SK-N-SH (cell line): ENCODE results near the gene PLA2G6.

ENCODE experiments used
- EP300 ChIP-seq, 2 experiments: IDR thresholded peaks; 2 replicates each; pipeline versions ENCODE4 v1.4.0 to v1.6.1; 2012; ENCODE audit warnings: borderline replicate concordance in 1 of 2, low read depth in 1 of 2, low read length in 1 of 2
- EZH2phosphoT487 ChIP-seq: fragments of 200-600 bp; sonication (generic); IDR thresholded peaks from 2 replicates; pipeline ENCODE4 v1.6.1; 2017; ENCODE audit warnings: low read depth, mixed run types, mild to moderate bottlenecking, antibody characterized with exemption, moderate library complexity, borderline replicate concordance
- MXI1 ChIP-seq: IDR thresholded peaks from 2 replicates; pipeline ENCODE4 v1.6.1; 2012; ENCODE audit warnings: mild to moderate bottlenecking, low read depth, low read length, improper control_type of control experiment
- POLR2AphosphoS5 ChIP-seq: IDR thresholded peaks from 2 replicates; pipeline ENCODE4 v1.6.1; 2012; ENCODE audit warnings: low read depth, low read length
- TAF1 ChIP-seq: IDR thresholded peaks from 2 replicates; pipeline ENCODE4 v1.6.1; 2012; ENCODE audit warnings: low read depth, mild to moderate bottlenecking, low read length, moderate library complexity, borderline replicate concordance
- YY1 ChIP-seq: IDR thresholded peaks from 2 replicates; pipeline ENCODE4 v1.4.0; 2012; ENCODE audit warnings: low read depth, mild to moderate bottlenecking

DNA sequence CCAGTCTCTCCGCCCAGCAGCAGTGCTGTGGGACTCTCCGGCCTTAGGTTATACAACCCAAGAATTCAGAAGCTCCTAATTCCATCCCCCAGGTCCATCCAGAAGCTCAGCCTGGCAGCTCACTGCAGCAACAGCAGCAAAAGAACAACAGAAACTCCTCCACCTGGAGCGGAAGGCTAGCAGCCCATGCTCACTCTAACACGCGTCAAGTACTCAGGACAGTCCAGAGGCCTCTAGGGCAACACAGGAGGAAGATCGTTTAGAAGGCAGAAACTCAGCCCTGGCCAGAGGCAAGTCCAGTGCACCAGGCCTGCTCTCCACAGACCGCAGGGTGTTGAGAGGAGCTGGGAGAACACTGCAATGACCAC, 17.1 kb downstream of the PLA2G6 start:
- TF ChIP-seq MXI1 (no peak), YY1 (no peak), EP300 (IDR thresholded peaks at IDR 0.05; ENCODE audit: borderline replicate concordance in 1 of 2, low read depth in 1 of 2, low read length in 1 of 2) (no peak), EZH2phosphoT487 (no peak), POLR2AphosphoS5 (no peak), TAF1 (no peak)
